Superior temporal gyrus (tissue), 1 donor: ENCODE data around the gene MEGF6.

Experiments
- DNase-seq: peaks from one replicate; pipeline ENCODE4 v3.0.0-alpha.2; 2016; ENCODE audit errors: extremely low spot score

Gene MEGF6

GRCh38 chr1:3459051-3459908 lies 152.0 kb downstream of the MEGF6 start:
- no peak for DNase-seq

GRCh38 chr1:3457910-3458883 lies 153.1 kb downstream of the MEGF6 start:
- DNase-seq, result peak; percentile 52

GRCh38 chr1:3456964-3457909 lies 154.1 kb downstream of the MEGF6 start:
- DNase-seq, result no peak

GRCh38 chr1:3456449-3456963 lies 154.8 kb downstream of the MEGF6 start:
- no peak for DNase-seq

- no peak for DNase-seq
Observed at GRCh38 chr1:3455670-3456448, 155.4 kb downstream of the MEGF6 start.

- DNase-seq, result no peak
Observed at GRCh38 chr1:3454811-3455618, 156.3 kb downstream of the MEGF6 start.

- no peak for DNase-seq
Observed at GRCh38 chr1:3453891-3454810, 157.2 kb downstream of the MEGF6 start, which contains the start of gene ARHGEF16. Gene ARHGEF16, plus strand, starts transcription at chr1:3454665. Its CDS starts 8,420 bp downstream, at chr1:3463085.

- peak; percentile 79 for DNase-seq
Observed at GRCh38 chr1:3453203-3453761, 158.0 kb downstream of the MEGF6 start.

- DNase-seq, result no peak
Observed at GRCh38 chr1:3452866-3453175, 158.5 kb downstream of the MEGF6 start.

GRCh38 chr1:3451994-3452865 lies 159.1 kb downstream of the MEGF6 start:
- no peak for DNase-seq

GRCh38 chr1:3450983-3451382 lies 160.3 kb downstream of the MEGF6 start:
- no peak for DNase-seq

- no peak for DNase-seq
Observed at GRCh38 chr1:3450202-3450863, 161.0 kb downstream of the MEGF6 start.

- no peak for DNase-seq
Observed at GRCh38 chr1:3444736-3445135, 166.6 kb downstream of the MEGF6 start.

- DNase-seq, result no peak
Observed at GRCh38 chr1:3444298-3444697, 167.0 kb downstream of the MEGF6 start.

- DNase-seq, result peak; percentile 15
Observed at GRCh38 chr1:3443807-3444206, 167.5 kb downstream of the MEGF6 start.

GRCh38 chr1:3442901-3443300 lies 168.4 kb downstream of the MEGF6 start:
- DNase-seq, result no peak

GRCh38 chr1:3442331-3442730 lies 169.0 kb downstream of the MEGF6 start:
- DNase-seq, result no peak
